HG03097 (cell line): ENCODE results near the gene CIDEB.
"Not testable (repeated sequence)": the region's sequence is repeated elsewhere in the genome, so short reads cannot be mapped to it uniquely, and the experiment has no call there.

Experiments
- ATAC-seq: cut with Tn5 transposase; IDR thresholded peaks from one replicate; pipeline ENCODE4 v1.9.1; 2021; ENCODE audit not compliant: unreplicated experiment, low FRiP score

CIDEB gene

GRCh38 chr14:24334431-24335291, 26.9 kb upstream of the CIDEB start, which contains the start of gene ADCY4:
TSS of gene ADCY4 (minus strand) at chr14:24335071. CDS start at chr14:24334652, 419 bp downstream.
- ATAC-seq = no peak

DNA sequence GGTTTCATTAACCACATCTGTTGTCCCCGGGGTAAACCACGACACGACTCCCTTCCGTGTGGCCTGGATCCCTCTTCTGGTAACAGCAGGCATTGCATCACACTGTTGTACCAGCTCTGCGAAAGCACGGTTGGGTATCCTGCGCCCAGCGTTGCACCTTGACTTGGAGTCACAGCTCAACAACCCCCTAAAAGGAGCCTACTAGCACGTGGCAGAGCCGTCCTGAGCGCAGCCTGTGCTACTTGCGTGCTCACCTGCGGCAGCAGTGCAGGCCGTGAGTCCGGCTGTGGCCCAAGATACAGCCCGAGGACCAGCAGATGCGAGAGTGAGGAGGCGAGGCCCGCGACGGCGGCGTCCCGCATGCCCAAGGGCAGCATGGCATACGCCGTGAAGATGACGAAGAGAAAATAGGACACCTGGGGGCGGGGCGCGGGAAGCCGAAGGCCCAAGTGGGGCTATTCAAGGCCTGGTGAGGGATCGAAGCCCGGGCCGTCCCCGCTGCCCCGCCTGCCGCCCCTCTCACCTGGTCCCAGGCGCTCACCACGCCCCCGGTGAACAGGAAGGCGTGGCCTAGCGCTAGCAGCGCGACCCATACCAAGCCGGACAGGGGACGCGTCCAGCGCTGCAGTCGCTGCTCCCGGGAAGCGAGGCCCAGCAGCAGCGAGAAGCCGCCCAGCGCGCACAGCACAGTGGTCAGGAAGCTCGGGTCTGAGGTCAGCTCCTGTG, 24.7 kb upstream of the CIDEB start:
- peak; percentile 70 for ATAC-seq

- ATAC-seq = peak; percentile 3
Measured at GRCh38 chr14:24331731-24332267, 24.0 kb upstream of the CIDEB start.

DNA sequence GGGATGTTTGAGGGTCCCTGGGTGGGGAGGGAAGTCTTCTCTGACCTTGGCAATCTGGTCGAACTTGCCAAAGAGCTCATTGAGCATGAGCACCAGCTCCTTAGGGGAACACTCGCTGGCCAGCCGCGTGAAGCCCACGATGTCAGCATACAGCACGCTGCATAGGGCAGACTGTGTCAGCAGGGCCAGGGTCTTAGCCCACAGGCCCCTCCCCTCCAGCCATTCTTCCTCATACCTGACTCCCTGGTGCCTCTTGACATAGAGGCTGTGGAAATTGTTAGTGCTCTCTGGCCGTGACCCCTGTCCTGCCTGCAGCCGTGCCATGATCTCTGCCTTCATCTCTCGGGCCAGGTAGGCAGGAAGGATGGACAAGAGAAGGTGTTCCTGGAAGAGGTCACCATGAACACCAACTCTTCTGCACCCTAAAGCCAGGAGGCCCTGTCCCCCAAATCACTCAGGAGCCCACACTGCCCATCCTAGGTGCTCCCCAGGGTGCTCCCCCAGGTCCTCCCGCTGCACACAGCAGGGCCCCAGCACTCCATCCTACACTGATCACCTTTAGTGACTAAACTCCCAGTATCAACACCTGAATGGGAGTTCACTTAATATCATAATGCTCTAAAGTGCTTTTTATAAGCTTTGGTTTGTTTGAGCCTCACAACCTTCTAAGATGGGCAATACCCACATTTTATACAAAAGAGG, 23.3 kb upstream of the CIDEB start:
- ATAC-seq = no peak

DNA sequence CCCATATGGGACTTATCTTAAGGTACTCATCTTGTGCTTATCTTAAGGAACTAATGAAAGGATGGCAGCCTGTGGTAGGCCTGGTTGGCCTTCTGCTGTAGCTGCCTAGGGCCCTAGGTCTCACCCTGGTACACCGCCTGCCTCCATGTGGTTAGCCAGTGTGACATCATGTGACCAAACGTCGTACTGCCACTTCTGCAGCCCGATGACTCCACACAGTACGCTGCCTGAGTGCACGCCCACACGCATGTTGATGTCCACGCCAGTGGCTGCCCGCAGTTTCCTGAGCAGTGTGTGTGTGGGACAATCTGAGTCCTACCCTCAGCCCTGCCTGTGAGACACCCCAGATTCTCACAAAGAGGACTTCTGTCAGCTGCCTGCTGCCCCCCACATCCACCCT, 22.0 kb upstream of the CIDEB start:
- no peak for ATAC-seq

GRCh38 chr14:24329073-24329663, 21.4 kb upstream of the CIDEB start:
- ATAC-seq = no peak

DNA sequence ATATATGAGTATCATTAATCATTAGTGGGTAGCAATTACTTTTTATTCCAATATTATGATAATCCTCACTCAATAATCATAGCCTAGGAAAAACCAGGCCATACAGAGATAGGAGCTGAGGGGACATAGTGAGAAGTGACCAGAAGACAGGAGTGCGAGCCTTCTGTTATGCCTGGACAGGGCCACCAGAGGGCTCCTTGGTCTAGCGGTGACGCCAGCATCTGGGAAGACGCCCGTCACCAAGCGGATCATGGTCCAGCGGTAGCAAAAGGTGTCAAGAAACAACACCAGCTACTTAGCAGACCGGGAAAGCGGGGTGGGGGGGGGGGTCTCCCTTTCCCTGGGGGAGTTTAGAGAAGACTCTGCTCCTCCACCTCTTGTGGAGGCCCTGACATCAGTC, 20.1 kb upstream of the CIDEB start:
- ATAC-seq = not testable (repeated sequence)

DNA sequence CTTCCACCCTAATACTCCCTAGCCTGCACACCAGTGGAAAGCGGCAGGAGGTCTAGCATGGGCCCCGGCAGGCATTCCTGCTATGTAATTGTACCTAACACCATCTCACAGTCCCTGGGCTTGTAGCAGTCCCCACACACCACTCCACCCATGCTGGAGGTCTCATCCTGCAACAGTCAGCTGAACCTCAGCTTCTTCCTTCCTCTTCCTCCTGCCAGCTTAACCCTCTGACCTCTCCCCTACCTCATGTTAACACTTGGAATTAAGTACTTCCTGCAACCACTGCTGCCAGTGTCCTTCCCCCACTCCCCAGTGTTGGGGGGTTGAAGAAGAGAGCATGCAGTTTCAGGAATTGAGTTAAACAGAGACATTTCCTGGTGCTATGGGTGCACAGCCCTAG, 19.5 kb upstream of the CIDEB start:
- no peak for ATAC-seq

DNA sequence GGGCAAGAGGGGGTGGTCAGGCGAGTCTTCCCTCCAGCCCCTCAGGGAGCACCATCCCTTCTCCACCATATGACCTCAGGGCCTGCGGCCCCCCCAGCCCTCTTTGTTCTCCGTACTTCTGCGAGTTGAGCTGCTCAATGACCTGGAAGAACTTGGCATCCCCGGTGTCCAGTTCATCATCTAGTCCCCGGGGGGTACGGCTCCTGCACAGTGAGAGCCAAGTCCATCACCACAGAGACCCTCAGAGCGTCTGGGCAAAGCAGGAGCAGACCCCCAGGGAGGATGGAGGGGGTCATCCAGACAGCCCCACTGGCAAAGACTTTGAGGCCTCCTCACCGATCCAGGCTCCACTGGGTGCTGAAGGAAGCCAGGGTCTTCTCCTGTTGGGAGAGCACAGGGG, 18.2 kb upstream of the CIDEB start:
- no peak for ATAC-seq

- no peak for ATAC-seq
Measured at GRCh38 chr14:24325041-24325530, 17.3 kb upstream of the CIDEB start.

DNA sequence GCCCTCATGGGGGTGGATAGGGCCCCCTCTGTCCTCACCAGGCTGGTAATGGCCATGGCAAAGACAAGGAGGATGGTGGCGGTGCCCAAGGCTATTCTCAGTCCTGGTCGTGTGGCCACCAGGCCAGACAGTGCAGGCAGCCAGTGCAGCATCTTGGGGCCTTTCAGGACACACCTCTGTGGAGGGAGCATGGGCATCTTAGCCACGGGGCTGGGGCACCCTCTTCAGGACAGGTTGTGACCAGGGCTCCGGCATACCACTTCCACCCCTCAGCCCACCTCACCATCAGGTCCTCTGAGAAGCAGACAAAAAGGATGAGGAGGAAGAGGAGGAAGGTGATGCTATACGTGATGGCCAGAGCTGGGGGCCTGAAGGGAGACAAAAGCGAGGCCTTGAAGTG, 16.2 kb upstream of the CIDEB start:
- no peak for ATAC-seq

DNA sequence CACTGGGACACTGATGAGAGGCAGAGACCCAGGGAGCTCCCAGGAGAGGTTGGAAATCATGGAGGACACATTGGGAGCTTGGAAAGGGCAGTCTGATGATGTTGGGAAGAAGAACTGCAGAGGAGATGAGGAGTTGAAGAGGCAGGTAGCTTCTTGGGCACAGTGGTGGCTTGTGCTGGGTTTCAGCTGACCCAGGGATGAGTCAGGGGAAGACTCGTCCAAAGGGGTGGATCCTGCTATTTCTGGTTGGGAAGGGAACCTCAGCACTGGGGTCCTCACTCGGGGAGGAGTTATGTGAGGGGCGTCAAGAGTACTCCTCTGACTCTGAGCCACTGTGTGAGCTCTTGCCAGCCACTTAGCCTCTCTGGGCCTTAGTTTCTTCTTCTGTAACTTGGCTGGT, 15.6 kb upstream of the CIDEB start:
- no peak for ATAC-seq

GRCh38 chr14:24322672-24323071, 14.9 kb upstream of the CIDEB start:
- no peak for ATAC-seq

DNA sequence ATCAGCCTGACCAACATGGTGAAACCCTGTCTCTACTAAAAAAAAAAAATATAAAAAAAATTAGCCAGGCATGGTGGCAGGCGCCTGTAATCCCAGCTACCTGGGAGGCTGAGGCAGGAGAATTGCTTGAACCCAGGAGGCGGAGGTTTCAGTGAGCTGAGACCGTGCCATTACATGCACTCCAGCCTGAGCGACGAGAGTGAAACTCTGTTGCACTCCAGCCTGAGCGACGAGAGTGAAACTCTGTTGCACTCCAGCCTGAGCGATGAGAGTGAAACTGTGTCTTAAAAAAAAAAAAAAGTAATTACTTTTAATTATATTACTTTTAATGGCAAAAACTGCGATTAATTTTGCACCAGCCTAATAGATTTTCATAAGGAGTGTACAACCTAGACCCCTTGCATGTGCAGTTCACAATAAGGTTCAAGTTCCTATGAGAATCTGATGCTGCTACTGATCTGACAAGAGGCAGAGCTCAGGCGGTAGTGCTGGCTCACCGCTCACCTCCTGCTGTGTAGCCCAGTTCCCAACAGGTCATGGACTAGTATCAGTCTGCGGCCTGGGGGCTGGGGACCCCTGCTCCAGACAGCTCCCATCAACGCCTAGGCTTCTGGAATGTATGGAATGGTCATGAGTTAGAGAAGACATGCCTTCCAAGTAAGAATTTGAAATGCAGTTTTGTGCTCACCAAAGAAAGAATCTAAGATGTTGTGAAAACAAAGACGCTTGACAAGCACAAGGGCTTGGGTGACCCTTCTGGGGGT, 13.6 kb upstream of the CIDEB start:
- ATAC-seq = no peak

DNA sequence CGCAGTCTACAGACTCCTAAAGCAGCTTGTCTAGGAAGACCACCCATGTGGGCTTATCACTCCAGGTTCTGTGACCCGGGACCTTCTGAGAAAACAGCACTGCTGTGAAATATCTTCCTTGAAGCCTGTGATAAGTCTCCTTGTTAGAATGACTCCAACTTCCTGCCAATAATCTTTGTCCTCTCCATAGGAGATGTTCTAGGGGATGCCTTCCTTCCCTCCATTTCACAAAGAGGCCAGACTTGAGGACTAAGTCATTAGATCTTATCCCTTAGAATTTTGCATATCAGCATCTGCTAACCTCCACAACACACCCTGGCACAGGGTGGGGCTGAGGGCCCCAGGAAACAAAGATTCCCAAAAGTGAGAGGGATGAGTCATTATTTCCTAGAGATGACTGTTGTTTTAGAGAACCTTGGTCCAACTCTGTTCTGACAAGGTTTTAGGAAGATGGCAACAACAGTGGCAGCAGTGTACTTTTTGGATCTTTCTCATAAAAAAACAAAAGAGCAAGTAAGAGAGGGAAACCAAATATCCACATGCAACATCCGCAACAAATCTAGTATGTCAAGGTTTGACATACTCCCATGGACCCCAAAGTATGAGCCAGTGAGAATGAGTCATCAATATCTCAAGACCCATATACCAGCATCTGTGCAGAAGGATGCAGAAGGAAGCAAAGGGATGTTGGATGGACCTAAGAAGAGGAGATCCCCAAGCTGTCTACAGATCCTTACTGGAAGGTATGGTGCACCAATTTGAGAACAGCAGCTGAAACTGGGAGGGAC, 9.6 kb upstream of the CIDEB start:
- ATAC-seq = no peak

DNA sequence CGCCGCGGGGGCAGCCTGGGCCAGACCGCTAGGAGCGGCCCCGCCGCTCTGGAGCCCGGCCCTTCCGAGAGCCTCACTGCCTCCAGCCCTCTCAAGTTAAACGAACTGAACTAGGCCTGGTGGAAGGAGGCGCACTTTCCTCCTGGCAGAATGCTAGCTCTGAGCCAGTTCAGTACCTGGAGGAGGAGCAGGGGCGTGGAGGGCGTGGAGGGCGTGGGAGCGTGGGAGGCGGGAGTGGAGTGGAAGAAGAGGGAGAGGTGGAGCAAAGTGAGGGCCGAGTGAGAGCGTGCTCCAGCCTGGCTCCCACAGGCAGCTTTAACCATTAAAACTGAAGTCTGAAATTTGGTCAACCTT, 8.8 kb upstream of the CIDEB start:
- ATAC-seq = no peak

DNA sequence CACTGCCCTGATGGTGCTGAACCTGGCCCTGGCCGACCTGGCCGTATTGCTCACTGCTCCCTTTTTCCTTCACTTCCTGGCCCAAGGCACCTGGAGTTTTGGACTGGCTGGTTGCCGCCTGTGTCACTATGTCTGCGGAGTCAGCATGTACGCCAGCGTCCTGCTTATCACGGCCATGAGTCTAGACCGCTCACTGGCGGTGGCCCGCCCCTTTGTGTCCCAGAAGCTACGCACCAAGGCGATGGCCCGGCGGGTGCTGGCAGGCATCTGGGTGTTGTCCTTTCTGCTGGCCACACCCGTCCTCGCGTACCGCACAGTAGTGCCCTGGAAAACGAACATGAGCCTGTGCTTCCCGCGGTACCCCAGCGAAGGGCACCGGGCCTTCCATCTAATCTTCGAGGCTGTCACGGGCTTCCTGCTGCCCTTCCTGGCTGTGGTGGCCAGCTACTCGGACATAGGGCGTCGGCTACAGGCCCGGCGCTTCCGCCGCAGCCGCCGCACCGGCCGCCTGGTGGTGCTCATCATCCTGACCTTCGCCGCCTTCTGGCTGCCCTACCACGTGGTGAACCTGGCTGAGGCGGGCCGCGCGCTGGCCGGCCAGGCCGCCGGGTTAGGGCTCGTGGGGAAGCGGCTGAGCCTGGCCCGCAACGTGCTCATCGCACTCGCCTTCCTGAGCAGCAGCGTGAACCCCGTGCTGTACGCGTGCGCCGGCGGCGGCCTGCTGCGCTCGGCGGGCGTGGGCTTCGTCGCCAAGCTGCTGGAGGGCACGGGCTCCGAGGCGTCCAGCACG, 8.2 kb upstream of the CIDEB start:
- ATAC-seq = no peak

GRCh38 chr14:24315243-24315806, 7.5 kb upstream of the CIDEB start:
- no peak for ATAC-seq
